Measurements from ENCODE around the gene DAB1.

Gene DAB1

GRCh38 chr1:56967900-56968832, 455.7 kb downstream of the DAB1 start:
- ATAC-seq: no peak

GRCh38 chr1:56967355-56967754, 456.5 kb downstream of the DAB1 start:
- no peak for ATAC-seq

- no peak for ATAC-seq
Observed at GRCh38 chr1:56966698-56966999, 457.2 kb downstream of the DAB1 start.

- ATAC-seq: no peak
Observed at GRCh38 chr1:56965916-56966697, 457.8 kb downstream of the DAB1 start, which contains the start of gene C8B. Gene C8B, minus strand, starts transcription at chr1:56966015. Its CDS starts 67 bp downstream, at chr1:56965948.

GRCh38 chr1:56965191-56965590, 458.7 kb downstream of the DAB1 start:
- no peak for ATAC-seq

GRCh38 chr1:56964349-56965017, 459.4 kb downstream of the DAB1 start:
- ATAC-seq: no peak

- no peak for ATAC-seq
Observed at GRCh38 chr1:56963667-56964066, 460.2 kb downstream of the DAB1 start.

GRCh38 chr1:56961426-56961825, 462.4 kb downstream of the DAB1 start:
- no peak for ATAC-seq

GRCh38 chr1:56958526-56958925, 465.3 kb downstream of the DAB1 start:
- ATAC-seq: no peak

GRCh38 chr1:56957931-56958330, 465.9 kb downstream of the DAB1 start:
- no peak for ATAC-seq

GRCh38 chr1:56954664-56955063, 469.2 kb downstream of the DAB1 start:
- ATAC-seq: no peak

GRCh38 chr1:56953386-56953785, 470.5 kb downstream of the DAB1 start:
- ATAC-seq: no peak

- ATAC-seq: no peak
Observed at GRCh38 chr1:56952501-56952900, 471.4 kb downstream of the DAB1 start.

- no peak for ATAC-seq
Observed at GRCh38 chr1:56948403-56949023, 475.3 kb downstream of the DAB1 start.
